Thyroid gland (tissue), 4 donors: ENCODE measurements around the gene IQCE.

Experiments used
- CTCF ChIP-seq, 6 experiments: fragments of 200-600 bp in 3 of 6; fragments of 450-650 bp in 3 of 6; sonication (generic) in 3 of 6; IDR thresholded peaks; one replicate each; pipeline ENCODE4 v1.5.1; 2016 to 2019; ENCODE audit warnings: antibody characterized with exemption in 6 of 6, mild to moderate bottlenecking in 2 of 6, inconsistent platforms in 1 of 6, moderate library complexity in 1 of 6
- POLR2A ChIP-seq, 2 donors: fragments of 450-650 bp; IDR thresholded peaks; one replicate each; pipeline ENCODE4 v1.6.1; 2017; ENCODE audit warnings: antibody characterized with exemption in 2 of 2, mild to moderate bottlenecking in 2 of 2, moderate library complexity in 1 of 2

- no peak for TF ChIP-seq POLR2A (IDR thresholded peaks at IDR 0.05)
- no peak for TF ChIP-seq CTCF (IDR thresholded peaks at IDR 0.05)
Observed at GRCh38 chr7:2624293-2624886, 65.6 kb downstream of the IQCE start.
